SKM-1 treated with dmso at 0.1 percent for 144 hours (cell line): ENCODE results near the gene DGLUCY.
"Not testable (repeated sequence)": the region's sequence is repeated elsewhere in the genome, so short reads cannot be mapped to it uniquely, and the experiment has no call there.

Source experiments
- DNase-seq: peaks from one replicate; lab custom pipeline; 2025; ENCODE audit not compliant: unreplicated experiment; lab: John Stamatoyannopoulos, UW

Gene DGLUCY

GRCh38 chr14:91138511-91139359, 24.9 kb downstream of the DGLUCY start:
- DNase-seq, result peak; percentile 32

GRCh38 chr14:91139776-91140175, 25.9 kb downstream of the DGLUCY start:
- no peak for DNase-seq

- no peak for DNase-seq
Measured at GRCh38 chr14:91140672-91141071, 26.8 kb downstream of the DGLUCY start.

- peak; percentile 2 for DNase-seq
Measured at GRCh38 chr14:91142214-91142668, 28.4 kb downstream of the DGLUCY start.

- no peak for DNase-seq
Measured at GRCh38 chr14:91143862-91144261, 30.0 kb downstream of the DGLUCY start.

GRCh38 chr14:91144425-91145145, 30.7 kb downstream of the DGLUCY start:
- DNase-seq, result no peak

GRCh38 chr14:91145391-91146160, 31.7 kb downstream of the DGLUCY start:
- no peak for DNase-seq

- no peak for DNase-seq
Measured at GRCh38 chr14:91146661-91147060, 32.8 kb downstream of the DGLUCY start.

GRCh38 chr14:91149462-91149861, 35.6 kb downstream of the DGLUCY start:
- no peak for DNase-seq

- no peak for DNase-seq
Measured at GRCh38 chr14:91152499-91152898, 38.6 kb downstream of the DGLUCY start.

GRCh38 chr14:91153360-91153759, 39.5 kb downstream of the DGLUCY start:
- no peak for DNase-seq

GRCh38 chr14:91154851-91155625, 41.2 kb downstream of the DGLUCY start:
- DNase-seq, result no peak

GRCh38 chr14:91155626-91156089, 41.8 kb downstream of the DGLUCY start:
- no peak for DNase-seq

GRCh38 chr14:91156142-91156666, 42.3 kb downstream of the DGLUCY start:
- not testable (repeated sequence) for DNase-seq

- DNase-seq, result not testable (repeated sequence)
Measured at GRCh38 chr14:91156877-91157276, 43.0 kb downstream of the DGLUCY start.

GRCh38 chr14:91158091-91158790, 44.4 kb downstream of the DGLUCY start:
- DNase-seq, result no peak

GRCh38 chr14:91159182-91159581, 45.3 kb downstream of the DGLUCY start:
- DNase-seq, result no peak

- DNase-seq, result no peak
Measured at GRCh38 chr14:91159906-91160305, 46.0 kb downstream of the DGLUCY start.

GRCh38 chr14:91163316-91163715, 49.4 kb downstream of the DGLUCY start:
- DNase-seq, result no peak

- no peak for DNase-seq
Measured at GRCh38 chr14:91164676-91165075, 50.8 kb downstream of the DGLUCY start.
